B cell (primary cell): ENCODE results near the gene CDC25B. TPM values are rescaled to one million over a fixed set of nuclear protein-coding genes. Genes with fewer than 3 reads are reported as not detected.

ENCODE experiments used
- ATAC-seq: fragments of 200-7000 bp; cut with Tn5 transposase; one replicate; pipeline ENCODE4 v1.10.0; 2021; ENCODE audit warnings: low read depth, mild to moderate bottlenecking, moderate number of reproducible peaks, moderate library complexity
- CTCF ChIA-PET: fragments of 350-600 bp; sonication (Branson Sonifier 250); formaldehyde crosslinking; loops from one replicate; lab custom pipeline; 2021; ENCODE audit warnings: antibody characterized with exemption, inconsistent platforms; lab: Charles Lee
- POLR2A ChIA-PET: fragments of 350-600 bp; sonication (Branson Sonifier 250); formaldehyde crosslinking; loops from one replicate; lab custom pipeline; 2021; ENCODE audit warnings: antibody characterized with exemption; lab: Charles Lee
- DNase-seq: peaks from one replicate; pipeline ENCODE4 v3.0.0; 2013
- H2AFZ ChIP-seq: 2 replicates; pipeline ENCODE4 v1.6.1; 2012; ENCODE audit warnings: mild to moderate bottlenecking, low read depth, low read length; ENCODE audit not compliant: insufficient read depth, poor library complexity, severe bottlenecking
- H3K27ac ChIP-seq, 2 donors: 1 replicate in 1 of 2; 2 replicates in 1 of 2; pipeline ENCODE4 v1.5.1; 2012 to 2013; ENCODE audit warnings: low read length in 2 of 2, mild to moderate bottlenecking in 2 of 2, moderate library complexity in 1 of 2
- H3K27me3 ChIP-seq, 4 experiments: fragments of 200-600 bp in 1 of 4; sonication (generic) in 1 of 4; replicated peaks in 1 of 4; 1 replicate in 2 of 4; 2 replicates in 2 of 4; pipeline versions ENCODE4 v1.6.1 to v1.7.0; 2013 to 2016; ENCODE audit warnings: low read length in 3 of 4, mild to moderate bottlenecking in 2 of 4, mixed read lengths in 1 of 4, moderate library complexity in 1 of 4; ENCODE audit not compliant: insufficient read depth in 4 of 4, control insufficient read depth in 3 of 4; ENCODE audit errors: control extremely low read depth in 1 of 4
- H3K36me3 ChIP-seq, 2 experiments: replicated peaks in 1 of 2; 1 replicate in 1 of 2; 2 replicates in 1 of 2; pipeline versions ENCODE4 v1.6.1 to v1.7.1; 2013; ENCODE audit warnings: low read length in 1 of 2; ENCODE audit not compliant: insufficient read depth in 2 of 2, control insufficient read depth in 1 of 2; ENCODE audit errors: control extremely low read depth in 1 of 2, extremely low read depth in 1 of 2
- H3K4me1 ChIP-seq, 2 donors: fragments of 200-600 bp in 1 of 2; sonication (generic) in 1 of 2; 1 replicate in 1 of 2; 2 replicates in 1 of 2; pipeline versions ENCODE4 v1.5.1 to v1.6.1; 2013 to 2017; ENCODE audit warnings: low read length in 2 of 2; ENCODE audit not compliant: control insufficient read depth in 2 of 2, insufficient read depth in 2 of 2
- H3K4me2 ChIP-seq: replicated peaks from 2 replicates; pipeline ENCODE3; 2012; ENCODE audit warnings: mild to moderate bottlenecking, low read depth, low read length; ENCODE audit not compliant: poor library complexity, severe bottlenecking
- H3K4me3 ChIP-seq, 5 experiments: fragments of 200-600 bp in 1 of 5; sonication (generic) in 1 of 5; 1 replicate in 3 of 5; 2 replicates in 2 of 5; pipeline versions ENCODE4 v1.5.1 to v1.7.0; 2011 to 2016; ENCODE audit warnings: low read length in 4 of 5, mild to moderate bottlenecking in 4 of 5, low read depth in 2 of 5, control low read depth in 1 of 5, moderate library complexity in 1 of 5; ENCODE audit not compliant: insufficient read depth in 1 of 5; ENCODE audit errors: control extremely low read depth in 1 of 5, extremely low read depth in 1 of 5
- H3K79me2 ChIP-seq: fragments of 200-600 bp; sonication (generic); one replicate; pipeline ENCODE4 v1.6.0; 2016; ENCODE audit warnings: low read length; ENCODE audit not compliant: control insufficient read depth, insufficient read depth
- H3K9ac ChIP-seq: fragments of 200-600 bp; sonication (generic); 2 replicates; pipeline ENCODE4 v1.6.1; 2017; ENCODE audit warnings: mild to moderate bottlenecking, low read length, moderate library complexity
- H3K9me3 ChIP-seq, 3 donors: one replicate each; pipeline versions ENCODE4 v1.6.1 to v1.7.1; 2013; ENCODE audit warnings: low read length in 2 of 3; ENCODE audit not compliant: control insufficient read depth in 2 of 3, insufficient read depth in 1 of 3; ENCODE audit errors: control extremely low read depth in 1 of 3
- H4K20me1 ChIP-seq: 2 replicates; pipeline ENCODE4 v1.6.0; 2012; ENCODE audit warnings: mild to moderate bottlenecking, low read length; ENCODE audit not compliant: insufficient read depth, control insufficient read depth, poor library complexity, severe bottlenecking
- H3K27ac Mint-ChIP-seq: one replicate; pipeline ENCODE4 v1.8.0; 2021; ENCODE audit warnings: mixed read lengths
- H3K27me3 Mint-ChIP-seq: one replicate; pipeline ENCODE4 v1.8.0; 2021; ENCODE audit warnings: mixed read lengths
- H3K4me1 Mint-ChIP-seq: one replicate; pipeline ENCODE4 v1.8.0; 2021; ENCODE audit warnings: mixed read lengths
- H3K4me3 Mint-ChIP-seq: one replicate; pipeline ENCODE4 v1.8.0; 2021; ENCODE audit warnings: mixed read lengths
- H3K9me3 Mint-ChIP-seq: one replicate; pipeline ENCODE4 v1.8.0; 2022; ENCODE audit warnings: mixed read lengths; ENCODE audit not compliant: insufficient read depth
- CTCF ChIP-seq: fragments of 200-600 bp; IDR thresholded peaks from one replicate; pipeline ENCODE4 v1.8.0; 2022; ENCODE audit warnings: antibody characterized with exemption, mild to moderate bottlenecking
- EZH2 ChIP-seq: IDR thresholded peaks from 2 replicates; pipeline ENCODE4 v1.6.1; 2012; ENCODE audit warnings: borderline replicate concordance, low read depth, mild to moderate bottlenecking, moderate library complexity, low read length; ENCODE audit not compliant: insufficient read depth, poor library complexity, severe bottlenecking
- WGBS: methylation state at CpG from one replicate; pipeline ENCODE4 v1.1.5; 2013; ENCODE audit warnings: missing lambda C conversion rate; ENCODE audit not compliant: insufficient coverage; 5-methylcytosine and 5-hydroxymethylcytosine counted together
- intact Hi-C: fragments of 100-400 bp; cut with micrococcal nuclease; formaldehyde crosslinking; loops from one replicate; pipeline ENCODE4 v1.10.0; 2022
- polyA plus RNA-seq: library from polyadenylated mRNA; depleted of rRNA; stranded (reverse); fragments of >200 nt; gene quantifications from 2 replicates; pipeline ENCODE4 v1.2.3, GENCODE V29; 2012
- total RNA-seq, 2 donors: library from RNA; stranded (reverse); fragments of 120-200 nt in 1 of 2; gene quantifications; 1 replicate in 1 of 2; 2 replicates in 1 of 2; pipeline versions ENCODE4 v1.2.3 to v1.2.4, GENCODE V29; 2013 to 2022

The CDC25B gene
- total and polyA plus RNA-seq, 2 donors (not counting 1 experiment from before 2014, with no cell fraction given) = 72.3 to 114 TPM

GRCh38 chr20:3794701-3795420 lies 1.2 kb upstream of the CDC25B start:
- H3K9me3 ChIP-seq = no peaks in the 10 kb centered on the region
- ATAC-seq (no peak), DNase-seq (no peak)
- H3K9ac ChIP-seq = peak overlapping the region; percentile 96
- Mint-ChIP-seq H3K27ac (peak overlapping the region; percentile 98), H3K9me3 (no peaks in the 10 kb centered on the region), H3K4me1 (peaks cover 41% of the 10 kb centered on the region), H3K4me3 (peak overlapping the region; percentile 97), H3K27me3 (no peaks in the 10 kb centered on the region)
- intact Hi-C loops = loop anchor here (1.0 to 2.0 kb wide), 3 partner anchors 8 to 94 kb away; partner anchors contain the start of genes AP5S1 and PANK2
- ChIA-PET CTCF (interaction anchor here (1.2 kb wide), 1 partner anchor 25 kb away, joined by 7 read pairs; the partner anchor contains the start of gene AP5S1), POLR2A (interaction anchor here (0.6 to 1.9 kb wide), 2 partner anchors 22 to 25 kb away, joined by 8 to 16 read pairs; partner anchors contain the start of gene AP5S1)
- peak overlapping the region; percentile 96 for H2AFZ ChIP-seq
- no peak for TF ChIP-seq CTCF
- TF ChIP-seq EZH2 = no peak
- peak overlapping the region in 4 of 5 experiments; percentile 81 to 100 (median 90) for H3K4me3 ChIP-seq
- 90% methylated on average over 20 of the region's 25 CpGs for WGBS
- H3K27me3 ChIP-seq = no peaks in the 10 kb centered on the region
- peaks cover under 1% of the 10 kb centered on the region for H4K20me1 ChIP-seq
- no peaks in the 10 kb centered on the region for H3K36me3 ChIP-seq
- peak overlapping the region; percentile 99 for H3K4me2 ChIP-seq
- peak overlapping the region; percentile 93 to 97 for H3K27ac ChIP-seq
- H3K79me2 ChIP-seq = peaks cover 12% of the 10 kb centered on the region
- peaks cover 37 to 43% of the 10 kb centered on the region in 2 donors for H3K4me1 ChIP-seq
